GM18870 (cell line): ENCODE data around the gene FNBP1.
"Not testable (repeated sequence)": the region's sequence is repeated elsewhere in the genome, so short reads cannot be mapped to it uniquely, and the experiment has no call there.

Source experiments
- ATAC-seq: cut with Tn5 transposase; IDR thresholded peaks from one replicate; pipeline ENCODE4 v1.9.1; 2021; ENCODE audit warnings: moderate library complexity; ENCODE audit not compliant: unreplicated experiment

FNBP1 gene

GRCh38 chr9:130022566-130023143 lies 20.3 kb downstream of the FNBP1 start:
- ATAC-seq, result no peak

GRCh38 chr9:130021842-130022241 lies 21.1 kb downstream of the FNBP1 start:
- ATAC-seq, result not testable (repeated sequence)

- no peak for ATAC-seq
These were observed 21.9 kb downstream of the FNBP1 start for GRCh38 chr9:130021123-130021522.

GRCh38 chr9:130020618-130021017 lies 22.4 kb downstream of the FNBP1 start:
- no peak for ATAC-seq

- no peak for ATAC-seq
These were observed 24.7 kb downstream of the FNBP1 start for GRCh38 chr9:130018265-130018664.

GRCh38 chr9:130017510-130017909 lies 25.5 kb downstream of the FNBP1 start:
- ATAC-seq, result not testable (repeated sequence)

GRCh38 chr9:130017076-130017475 lies 25.9 kb downstream of the FNBP1 start:
- ATAC-seq, result no peak

GRCh38 chr9:130015353-130016019 lies 27.5 kb downstream of the FNBP1 start:
- ATAC-seq, result no peak

GRCh38 chr9:130013326-130013725 lies 29.7 kb downstream of the FNBP1 start:
- ATAC-seq, result no peak

- ATAC-seq, result peak; percentile 33
These were observed 32.6 kb downstream of the FNBP1 start for GRCh38 chr9:130010151-130010988.

- ATAC-seq, result not testable (repeated sequence)
These were observed 33.4 kb downstream of the FNBP1 start for GRCh38 chr9:130009546-130009945.

GRCh38 chr9:130008538-130008937 lies 34.5 kb downstream of the FNBP1 start:
- no peak for ATAC-seq

- ATAC-seq, result not testable (repeated sequence)
These were observed 36.0 kb downstream of the FNBP1 start for GRCh38 chr9:130006952-130007351.

- ATAC-seq, result no peak
These were observed 38.9 kb downstream of the FNBP1 start for GRCh38 chr9:130003943-130004552.

- ATAC-seq, result no peak
These were observed 40.7 kb downstream of the FNBP1 start for GRCh38 chr9:130002320-130002719.

- ATAC-seq, result no peak
These were observed 41.8 kb downstream of the FNBP1 start for GRCh38 chr9:130001190-130001589.

- ATAC-seq, result no peak
These were observed 43.9 kb downstream of the FNBP1 start for GRCh38 chr9:129999141-129999510.

GRCh38 chr9:129998491-129999140 lies 44.4 kb downstream of the FNBP1 start:
- no peak for ATAC-seq

- not testable (repeated sequence) for ATAC-seq
These were observed 45.3 kb downstream of the FNBP1 start for GRCh38 chr9:129997706-129998105.

- no peak for ATAC-seq
These were observed 46.7 kb downstream of the FNBP1 start for GRCh38 chr9:129996161-129996830.
